ENCODE data around the gene ASPRV1. TPM values are rescaled to one million over a fixed set of nuclear protein-coding genes. Genes with fewer than 3 reads are reported as not detected.

ASPRV1 gene
- polyA plus RNA-seq, 2 of the 4 experiments (the other 2 are of a cell fraction) = 0.36 TPM

GRCh38 chr2:69947325-69947931, 14.0 kb downstream of the ASPRV1 start:
- Histone ChIP-seq H3K4me2 (peak overlapping the region; percentile 60; the same call in 2 of the 3 replicates), H3K9me3 (no peaks in the 10 kb centered on the region), H3K4me3 (no peak overlapping the region), H3K27ac (peak overlapping the region; percentile 49 to 69; a peak in 4 of 6 replicates), H3K4me1 (peaks cover 19% of the 10 kb centered on the region)
- CTCF ChIA-PET = interaction anchor here (0.6 to 4.8 kb wide), 5 partner anchors 31 to 607 kb away, joined by 3 to 18 read pairs (median 3); partner anchors contain the start of gene MXD1
- TF ChIP-seq MYC (IDR thresholded peaks at IDR 0.05; ENCODE audit: borderline replicate concordance, low read length) (no peak), EHF (CRISPR knock-in tag; IDR thresholded peaks at IDR 0.05) (no peak), HEYL (CRISPR knock-in tag; IDR thresholded peaks at IDR 0.05) (no peak), EP300 (IDR thresholded peaks at IDR 0.05) (no peak), CBX2 (IDR thresholded peaks at IDR 0.05; ENCODE audit: borderline replicate concordance, low read depth) (no peak), PHF8 (IDR thresholded peaks at IDR 0.05; ENCODE audit: borderline replicate concordance, low read depth) (no peak), MAZ (IDR thresholded peaks at IDR 0.05; ENCODE audit: borderline replicate concordance, low read depth, low read length) (no peak), KDM5A (IDR thresholded peaks at IDR 0.05) (no peak), RAD21 (conservative IDR thresholded peaks at IDR 0.05 in 1 of 2, IDR thresholded peaks at IDR 0.05 in 1 of 2) (no peak), RCOR1 (IDR thresholded peaks at IDR 0.05; ENCODE audit: low read depth, low read length) (no peak)
- TF ChIP-seq, protein P1, sequence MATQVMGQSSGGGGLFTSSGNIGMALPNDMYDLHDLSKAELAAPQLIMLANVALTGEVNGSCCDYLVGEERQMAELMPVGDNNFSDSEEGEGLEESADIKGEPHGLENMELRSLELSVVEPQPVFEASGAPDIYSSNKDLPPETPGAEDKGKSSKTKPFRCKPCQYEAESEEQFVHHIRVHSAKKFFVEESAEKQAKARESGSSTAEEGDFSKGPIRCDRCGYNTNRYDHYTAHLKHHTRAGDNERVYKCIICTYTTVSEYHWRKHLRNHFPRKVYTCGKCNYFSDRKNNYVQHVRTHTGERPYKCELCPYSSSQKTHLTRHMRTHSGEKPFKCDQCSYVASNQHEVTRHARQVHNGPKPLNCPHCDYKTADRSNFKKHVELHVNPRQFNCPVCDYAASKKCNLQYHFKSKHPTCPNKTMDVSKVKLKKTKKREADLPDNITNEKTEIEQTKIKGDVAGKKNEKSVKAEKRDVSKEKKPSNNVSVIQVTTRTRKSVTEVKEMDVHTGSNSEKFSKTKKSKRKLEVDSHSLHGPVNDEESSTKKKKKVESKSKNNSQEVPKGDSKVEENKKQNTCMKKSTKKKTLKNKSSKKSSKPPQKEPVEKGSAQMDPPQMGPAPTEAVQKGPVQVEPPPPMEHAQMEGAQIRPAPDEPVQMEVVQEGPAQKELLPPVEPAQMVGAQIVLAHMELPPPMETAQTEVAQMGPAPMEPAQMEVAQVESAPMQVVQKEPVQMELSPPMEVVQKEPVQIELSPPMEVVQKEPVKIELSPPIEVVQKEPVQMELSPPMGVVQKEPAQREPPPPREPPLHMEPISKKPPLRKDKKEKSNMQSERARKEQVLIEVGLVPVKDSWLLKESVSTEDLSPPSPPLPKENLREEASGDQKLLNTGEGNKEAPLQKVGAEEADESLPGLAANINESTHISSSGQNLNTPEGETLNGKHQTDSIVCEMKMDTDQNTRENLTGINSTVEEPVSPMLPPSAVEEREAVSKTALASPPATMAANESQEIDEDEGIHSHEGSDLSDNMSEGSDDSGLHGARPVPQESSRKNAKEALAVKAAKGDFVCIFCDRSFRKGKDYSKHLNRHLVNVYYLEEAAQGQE (IDR thresholded peaks at IDR 0.05) = no peak
- TF ChIP-seq, protein P2, sequence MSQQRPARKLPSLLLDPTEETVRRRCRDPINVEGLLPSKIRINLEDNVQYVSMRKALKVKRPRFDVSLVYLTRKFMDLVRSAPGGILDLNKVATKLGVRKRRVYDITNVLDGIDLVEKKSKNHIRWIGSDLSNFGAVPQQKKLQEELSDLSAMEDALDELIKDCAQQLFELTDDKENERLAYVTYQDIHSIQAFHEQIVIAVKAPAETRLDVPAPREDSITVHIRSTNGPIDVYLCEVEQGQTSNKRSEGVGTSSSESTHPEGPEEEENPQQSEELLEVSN (IDR thresholded peaks at IDR 0.05; ENCODE audit: borderline replicate concordance, low read depth) = no peak
- TF ChIP-seq, protein P3, sequence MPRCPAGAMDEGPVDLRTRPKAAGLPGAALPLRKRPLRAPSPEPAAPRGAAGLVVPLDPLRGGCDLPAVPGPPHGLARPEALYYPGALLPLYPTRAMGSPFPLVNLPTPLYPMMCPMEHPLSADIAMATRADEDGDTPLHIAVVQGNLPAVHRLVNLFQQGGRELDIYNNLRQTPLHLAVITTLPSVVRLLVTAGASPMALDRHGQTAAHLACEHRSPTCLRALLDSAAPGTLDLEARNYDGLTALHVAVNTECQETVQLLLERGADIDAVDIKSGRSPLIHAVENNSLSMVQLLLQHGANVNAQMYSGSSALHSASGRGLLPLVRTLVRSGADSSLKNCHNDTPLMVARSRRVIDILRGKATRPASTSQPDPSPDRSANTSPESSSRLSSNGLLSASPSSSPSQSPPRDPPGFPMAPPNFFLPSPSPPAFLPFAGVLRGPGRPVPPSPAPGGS (IDR thresholded peaks at IDR 0.05) = no peak
- TF ChIP-seq, protein P4, sequence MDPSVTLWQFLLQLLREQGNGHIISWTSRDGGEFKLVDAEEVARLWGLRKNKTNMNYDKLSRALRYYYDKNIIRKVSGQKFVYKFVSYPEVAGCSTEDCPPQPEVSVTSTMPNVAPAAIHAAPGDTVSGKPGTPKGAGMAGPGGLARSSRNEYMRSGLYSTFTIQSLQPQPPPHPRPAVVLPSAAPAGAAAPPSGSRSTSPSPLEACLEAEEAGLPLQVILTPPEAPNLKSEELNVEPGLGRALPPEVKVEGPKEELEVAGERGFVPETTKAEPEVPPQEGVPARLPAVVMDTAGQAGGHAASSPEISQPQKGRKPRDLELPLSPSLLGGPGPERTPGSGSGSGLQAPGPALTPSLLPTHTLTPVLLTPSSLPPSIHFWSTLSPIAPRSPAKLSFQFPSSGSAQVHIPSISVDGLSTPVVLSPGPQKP (IDR thresholded peaks at IDR 0.05; ENCODE audit: low read depth, low read length) = no peak
- ATAC-seq = no peak
- 81% methylated on average over 4 of the region's 4 CpGs for WGBS (ENCODE audit: missing lambda C conversion rate)
- POLR2A ChIA-PET = no interaction called here
- FAIRE-seq = no peak
- no peak for DNase-seq (ENCODE audit: low read depth in 1 of 2, low spot score in 1 of 2)

DNA sequence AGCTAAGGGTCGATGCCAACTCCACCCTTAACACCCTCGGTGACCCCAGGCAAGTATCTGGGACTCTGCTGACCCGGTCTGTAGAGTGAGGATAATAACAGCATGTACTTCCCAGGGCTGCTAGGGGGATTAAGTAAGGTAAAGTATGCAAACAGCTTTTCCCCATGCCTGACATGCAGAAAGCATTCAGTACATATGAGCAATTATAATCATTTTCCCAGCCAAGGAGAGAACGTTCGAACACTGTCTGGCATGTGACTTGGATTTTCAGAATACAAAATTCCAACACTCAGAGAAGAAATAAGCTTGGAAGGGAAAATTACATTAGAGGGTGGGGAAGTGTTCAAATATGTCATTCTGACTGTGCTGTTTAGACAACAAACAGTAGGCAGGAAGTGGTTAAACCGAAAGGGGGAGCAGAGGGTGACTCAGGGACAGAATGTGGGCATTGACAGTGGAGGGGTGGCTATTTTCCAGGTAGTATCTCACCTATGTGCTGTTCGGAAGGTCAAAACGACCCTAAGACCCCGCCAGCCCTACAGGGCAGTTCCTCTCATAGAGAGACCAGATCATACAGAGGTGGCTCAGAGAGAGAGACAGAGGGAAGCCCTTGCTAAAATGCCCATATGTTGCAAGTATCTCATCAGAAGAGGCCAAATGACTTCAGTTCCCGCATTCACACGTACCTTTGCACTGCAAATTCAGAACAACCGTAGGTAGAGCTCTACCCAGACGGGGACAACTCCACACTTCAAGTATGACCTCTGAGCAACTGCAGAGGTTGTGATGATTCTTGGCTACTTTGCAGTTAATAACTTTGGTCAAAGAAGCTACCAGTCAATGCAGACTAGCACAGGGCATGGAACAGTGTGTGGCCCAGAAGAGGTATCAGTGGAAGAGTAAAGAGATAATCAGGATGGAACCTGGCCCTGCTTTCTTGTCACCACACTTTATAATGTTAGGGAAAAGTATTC, 14.8 kb downstream of the ASPRV1 start:
- CTCF ChIA-PET = interaction anchor here (0.6 to 4.8 kb wide), 9 partner anchors 8 to 608 kb away, joined by 3 to 22 read pairs (median 3); partner anchors contain the start of gene MXD1
- no peak overlapping the region for H3K4me3 ChIP-seq
- POLR2A ChIA-PET = interaction anchor here (1.2 kb wide), 1 partner anchor 31 kb away, joined by 3 read pairs; no protein-coding TSS in a partner anchor
- H3K4me1 ChIP-seq = peaks cover 19% of the 10 kb centered on the region
- no peaks in the 10 kb centered on the region for H3K9me3 ChIP-seq
- ATAC-seq (peak; percentile 82 to 84), FAIRE-seq (no peak), DNase-seq (ENCODE audit: low read depth in 1 of 2, low spot score in 1 of 2) (peak; percentile 60 to 69)
- H3K27ac ChIP-seq = peak overlapping the region; percentile 49 to 69; a peak in 5 of 6 replicates
- peak overlapping the region; percentile 60 for H3K4me2 ChIP-seq
- WGBS (ENCODE audit: missing lambda C conversion rate) = 45% methylated on average over 13 of the region's 13 CpGs
- TF ChIP-seq NPAS2 (CRISPR knock-in tag; IDR thresholded peaks at IDR 0.05; ENCODE audit: borderline replicate concordance) (no peak), TFCP2L1 (CRISPR knock-in tag; IDR thresholded peaks at IDR 0.05) (no peak), NFE2L2 (conservative IDR thresholded peaks at IDR 0.05; ENCODE audit: low read length) (peak; percentile 63; the same call in 1 of the 2 replicates), RAD21 (conservative IDR thresholded peaks at IDR 0.05 in 1 of 2, IDR thresholded peaks at IDR 0.05 in 1 of 2) (no peak), ZC3H11A (IDR thresholded peaks at IDR 0.05) (no peak), MAX (IDR thresholded peaks at IDR 0.05) (peak; percentile 54; the same call in 1 of the 2 replicates), FOSL2 (IDR thresholded peaks at IDR 0.05) (no peak), FOSL2 (CRISPR knock-in tag; IDR thresholded peaks at IDR 0.05) (peak; percentile 67), POLR2AphosphoS2 (conservative IDR thresholded peaks at IDR 0.05; ENCODE audit: low read length) (no peak)
- TF ChIP-seq, protein P3 (IDR thresholded peaks at IDR 0.05) = no peak
- TF ChIP-seq, protein P5, sequence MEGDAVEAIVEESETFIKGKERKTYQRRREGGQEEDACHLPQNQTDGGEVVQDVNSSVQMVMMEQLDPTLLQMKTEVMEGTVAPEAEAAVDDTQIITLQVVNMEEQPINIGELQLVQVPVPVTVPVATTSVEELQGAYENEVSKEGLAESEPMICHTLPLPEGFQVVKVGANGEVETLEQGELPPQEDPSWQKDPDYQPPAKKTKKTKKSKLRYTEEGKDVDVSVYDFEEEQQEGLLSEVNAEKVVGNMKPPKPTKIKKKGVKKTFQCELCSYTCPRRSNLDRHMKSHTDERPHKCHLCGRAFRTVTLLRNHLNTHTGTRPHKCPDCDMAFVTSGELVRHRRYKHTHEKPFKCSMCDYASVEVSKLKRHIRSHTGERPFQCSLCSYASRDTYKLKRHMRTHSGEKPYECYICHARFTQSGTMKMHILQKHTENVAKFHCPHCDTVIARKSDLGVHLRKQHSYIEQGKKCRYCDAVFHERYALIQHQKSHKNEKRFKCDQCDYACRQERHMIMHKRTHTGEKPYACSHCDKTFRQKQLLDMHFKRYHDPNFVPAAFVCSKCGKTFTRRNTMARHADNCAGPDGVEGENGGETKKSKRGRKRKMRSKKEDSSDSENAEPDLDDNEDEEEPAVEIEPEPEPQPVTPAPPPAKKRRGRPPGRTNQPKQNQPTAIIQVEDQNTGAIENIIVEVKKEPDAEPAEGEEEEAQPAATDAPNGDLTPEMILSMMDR (IDR thresholded peaks at IDR 0.05) = no peak
